Caco-2 (cell line): ENCODE data around the gene MEGF9. TPM values are rescaled to one million over a fixed set of nuclear protein-coding genes. Genes with fewer than 3 reads are reported as not detected.

Source experiments
- BruUV-seq: library from RNA; stranded (reverse); fragments of 400-500 nt; replicated peaks from 2 replicates; lab custom pipeline; 2021; lab: Mats Ljungman, UMichigan
- CTCF ChIA-PET: fragments of 300-600 bp; sonication (Branson Sonifier 250); formaldehyde crosslinking; loops from one replicate; lab custom pipeline; 2022; ENCODE audit warnings: antibody characterized with exemption; lab: Charles Lee
- POLR2A ChIA-PET: fragments of 300-600 bp; sonication (Branson Sonifier 250); formaldehyde crosslinking; loops from one replicate; lab custom pipeline; 2022; ENCODE audit warnings: antibody characterized with exemption; lab: Charles Lee
- DNase-seq, 2 experiments: peaks; one replicate each; pipeline versions ENCODE4 v3.0.0 to v3.0.0-alpha.2; 2020 to 2022
- H3K27me3 ChIP-seq: replicated peaks from 2 replicates; pipeline ENCODE4 v1.6.0; 2011; ENCODE audit warnings: low read length; ENCODE audit not compliant: control insufficient read depth, insufficient read depth
- H3K36me3 ChIP-seq: 2 replicates; pipeline ENCODE4 v1.5.1; 2011; ENCODE audit warnings: low read length; ENCODE audit not compliant: control insufficient read depth, insufficient read depth
- H3K4me1 ChIP-seq: fragments of 250-450 bp; sonication (Bioruptor Pico); 2 replicates; pipeline ENCODE4 v1.5.1; 2020; ENCODE audit warnings: mild to moderate bottlenecking
- H3K4me3 ChIP-seq: 2 replicates; pipeline ENCODE4 v1.5.1; 2011; ENCODE audit warnings: low read depth, mild to moderate bottlenecking, control low read depth, low read length
- H3K9me3 ChIP-seq: fragments of 250-450 bp; sonication (Bioruptor Pico); 2 replicates; pipeline ENCODE4 v1.5.1; 2020; ENCODE audit warnings: mild to moderate bottlenecking, moderate library complexity
- H3K27ac Mint-ChIP-seq: one replicate; pipeline ENCODE4 v1.8.0; 2022; ENCODE audit warnings: mixed read lengths; ENCODE audit not compliant: unreplicated experiment
- H3K27me3 Mint-ChIP-seq: one replicate; pipeline ENCODE4 v1.8.0; 2022; ENCODE audit warnings: mixed read lengths; ENCODE audit not compliant: insufficient read depth, unreplicated experiment
- H3K36me3 Mint-ChIP-seq: one replicate; pipeline ENCODE4 v1.8.0; 2022; ENCODE audit warnings: mild to moderate bottlenecking, mixed read lengths; ENCODE audit not compliant: insufficient read depth, unreplicated experiment
- H3K4me1 Mint-ChIP-seq: one replicate; pipeline ENCODE4 v1.8.0; 2022; ENCODE audit warnings: low read depth, mixed read lengths; ENCODE audit not compliant: unreplicated experiment
- H3K4me3 Mint-ChIP-seq: one replicate; pipeline ENCODE4 v1.8.0; 2022; ENCODE audit warnings: mild to moderate bottlenecking, moderate library complexity, mixed read lengths; ENCODE audit not compliant: unreplicated experiment
- H3K9me3 Mint-ChIP-seq: one replicate; pipeline ENCODE4 v1.8.0; 2022; ENCODE audit warnings: mixed read lengths; ENCODE audit not compliant: unreplicated experiment
- intact Hi-C: fragments of 100-400 bp; cut with micrococcal nuclease; formaldehyde crosslinking; loops from one replicate; pipeline ENCODE4 v1.10.0; 2022; ENCODE audit not compliant: unreplicated experiment
- total RNA-seq: library from RNA; stranded (reverse); gene quantifications from 2 replicates; pipeline ENCODE4 v1.2.3, GENCODE V29; 2022
- TF ChIP-seq, protein P1 (sequence below), 2 experiments: fragments of 200-600 bp in 1 of 2; IDR thresholded peaks; 1 replicate in 1 of 2; 2 replicates in 1 of 2; pipeline versions ENCODE4 v1.5.1 to v1.8.0; 2011 to 2022; ENCODE audit warnings: antibody characterized with exemption in 1 of 2, control low read depth in 1 of 2, inconsistent platforms in 1 of 2, low read depth in 1 of 2, low read length in 1 of 2, mild to moderate bottlenecking in 1 of 2, moderate library complexity in 1 of 2; ENCODE audit not compliant: insufficient read depth in 1 of 2, severe bottlenecking in 1 of 2, unreplicated experiment in 1 of 2

The MEGF9 gene
- total RNA-seq, 1 experiment from 2014 or later: 2.9 TPM

DNA sequence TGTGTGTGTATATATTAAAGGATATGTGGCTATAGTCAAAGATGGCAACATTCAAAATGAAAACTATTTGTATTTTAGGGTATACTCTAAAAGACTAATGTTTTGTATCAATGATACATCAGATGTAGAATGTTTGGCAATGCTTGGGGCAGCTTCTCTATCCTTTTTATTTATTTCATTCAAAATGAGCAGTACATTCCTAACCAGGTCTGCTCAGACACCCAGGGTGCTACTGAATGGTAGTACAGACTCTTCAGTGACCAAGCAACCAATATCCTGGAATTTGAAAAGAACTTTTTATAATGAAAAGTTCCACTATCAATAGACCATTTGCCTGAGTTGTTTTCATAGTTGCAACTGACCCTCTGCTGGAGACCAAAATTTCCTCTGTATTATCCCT is 23.9 kb downstream of the MEGF9 start:
- ChIA-PET CTCF (no interaction called here), POLR2A (no interaction called here)
- no peak for DNase-seq
- Histone ChIP-seq H3K9me3 (no peaks in the 10 kb centered on the region), H3K36me3 (no peaks in the 10 kb centered on the region), H3K4me1 (no peaks in the 10 kb centered on the region; the same call in 1 of the 2 replicates), H3K4me3 (no peak overlapping the region), H3K27me3 (no peaks in the 10 kb centered on the region)
- intact Hi-C loops: no loop called here
- Mint-ChIP-seq H3K4me3 (no peak overlapping the region), H3K4me1 (peaks cover 7% of the 10 kb centered on the region), H3K27me3 (peaks cover 9% of the 10 kb centered on the region), H3K27ac (no peak overlapping the region), H3K36me3 (no peaks in the 10 kb centered on the region), H3K9me3 (no peaks in the 10 kb centered on the region)
- BruUV-seq: no TSS peak
- TF ChIP-seq, protein P1, sequence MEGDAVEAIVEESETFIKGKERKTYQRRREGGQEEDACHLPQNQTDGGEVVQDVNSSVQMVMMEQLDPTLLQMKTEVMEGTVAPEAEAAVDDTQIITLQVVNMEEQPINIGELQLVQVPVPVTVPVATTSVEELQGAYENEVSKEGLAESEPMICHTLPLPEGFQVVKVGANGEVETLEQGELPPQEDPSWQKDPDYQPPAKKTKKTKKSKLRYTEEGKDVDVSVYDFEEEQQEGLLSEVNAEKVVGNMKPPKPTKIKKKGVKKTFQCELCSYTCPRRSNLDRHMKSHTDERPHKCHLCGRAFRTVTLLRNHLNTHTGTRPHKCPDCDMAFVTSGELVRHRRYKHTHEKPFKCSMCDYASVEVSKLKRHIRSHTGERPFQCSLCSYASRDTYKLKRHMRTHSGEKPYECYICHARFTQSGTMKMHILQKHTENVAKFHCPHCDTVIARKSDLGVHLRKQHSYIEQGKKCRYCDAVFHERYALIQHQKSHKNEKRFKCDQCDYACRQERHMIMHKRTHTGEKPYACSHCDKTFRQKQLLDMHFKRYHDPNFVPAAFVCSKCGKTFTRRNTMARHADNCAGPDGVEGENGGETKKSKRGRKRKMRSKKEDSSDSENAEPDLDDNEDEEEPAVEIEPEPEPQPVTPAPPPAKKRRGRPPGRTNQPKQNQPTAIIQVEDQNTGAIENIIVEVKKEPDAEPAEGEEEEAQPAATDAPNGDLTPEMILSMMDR (IDR thresholded peaks at IDR 0.05; ENCODE audit: insufficient read depth in 1 of 2, low read depth in 1 of 2, low read length in 1 of 2, severe bottlenecking in 1 of 2, unreplicated experiment in 1 of 2): no peak

DNA sequence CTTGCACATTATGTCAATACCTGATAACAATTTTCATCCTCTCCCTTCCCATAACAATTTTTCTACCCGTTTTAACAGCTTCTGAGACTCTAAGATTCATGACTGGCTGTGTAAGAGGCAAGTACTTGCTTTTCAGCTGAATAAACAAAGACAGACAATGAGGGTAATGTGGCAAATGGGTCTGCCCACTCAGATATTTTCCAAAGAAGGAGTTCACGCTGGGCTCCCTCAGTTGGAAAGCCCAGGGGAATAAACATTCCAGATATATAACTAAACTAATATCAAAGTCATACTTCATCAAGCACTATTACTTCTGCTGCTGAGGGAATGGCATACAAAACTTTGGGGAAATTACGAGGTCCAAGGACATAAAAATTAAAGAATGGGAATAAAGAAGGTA is 24.4 kb downstream of the MEGF9 start:
- ChIA-PET POLR2A (no interaction called here), CTCF (no interaction called here)
- no peak overlapping the region for H3K4me3 Mint-ChIP-seq

DNA sequence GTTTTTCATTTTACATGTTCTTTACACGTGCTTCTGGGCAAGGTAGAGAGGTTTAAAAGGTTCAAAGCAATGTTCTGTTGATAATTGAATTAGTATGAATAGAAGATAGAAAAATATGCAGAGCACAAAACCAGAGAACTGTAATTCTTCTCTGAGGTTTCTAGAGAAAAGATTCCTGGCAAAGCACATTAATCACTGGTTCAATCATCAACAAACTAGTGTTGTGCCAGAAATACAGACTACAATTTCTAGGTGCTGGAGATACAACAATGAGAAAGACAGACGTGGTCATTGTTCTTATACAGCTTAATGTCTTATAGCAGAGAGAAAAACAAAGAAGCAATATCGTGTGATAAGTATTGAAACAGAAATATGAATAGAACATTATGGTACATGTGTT is 25.5 kb downstream of the MEGF9 start:
- Mint-ChIP-seq H3K36me3 (peaks cover 6% of the 10 kb centered on the region), H3K4me3 (no peak overlapping the region), H3K27me3 (peaks cover 9% of the 10 kb centered on the region), H3K9me3 (no peaks in the 10 kb centered on the region), H3K4me1 (peaks cover 13% of the 10 kb centered on the region), H3K27ac (no peak overlapping the region)
- intact Hi-C loops: no loop called here
- TF ChIP-seq, protein P1 (IDR thresholded peaks at IDR 0.05; ENCODE audit: insufficient read depth in 1 of 2, low read depth in 1 of 2, low read length in 1 of 2, severe bottlenecking in 1 of 2, unreplicated experiment in 1 of 2): no peak
- no peaks in the 10 kb centered on the region for H3K9me3 ChIP-seq
- H3K27me3 ChIP-seq: no peaks in the 10 kb centered on the region
- no peaks in the 10 kb centered on the region for H3K36me3 ChIP-seq
- ChIA-PET CTCF (no interaction called here), POLR2A (no interaction called here)
- no peaks in the 10 kb centered on the region; the same call in 1 of the 2 replicates for H3K4me1 ChIP-seq
- no peak overlapping the region for H3K4me3 ChIP-seq
- no peak for DNase-seq
- no TSS peak for BruUV-seq

More for the DNA sequence above, 24.4 kb downstream of the MEGF9 start:
- intact Hi-C loops: no loop called here
- Mint-ChIP-seq H3K36me3 (no peaks in the 10 kb centered on the region), H3K27me3 (peaks cover 9% of the 10 kb centered on the region), H3K27ac (no peak overlapping the region), H3K4me1 (peaks cover 7% of the 10 kb centered on the region), H3K9me3 (no peaks in the 10 kb centered on the region)
- TF ChIP-seq, protein P1 (IDR thresholded peaks at IDR 0.05; ENCODE audit: insufficient read depth in 1 of 2, low read depth in 1 of 2, low read length in 1 of 2, severe bottlenecking in 1 of 2, unreplicated experiment in 1 of 2): no peak
- Histone ChIP-seq H3K36me3 (no peaks in the 10 kb centered on the region), H3K4me1 (no peaks in the 10 kb centered on the region; the same call in 1 of the 2 replicates), H3K27me3 (no peaks in the 10 kb centered on the region), H3K9me3 (no peaks in the 10 kb centered on the region), H3K4me3 (no peak overlapping the region)
- no peak for DNase-seq
- no TSS peak for BruUV-seq
